ENCODE measurements around the gene PSMG4. TPM values are rescaled to one million over a fixed set of nuclear protein-coding genes. Genes with fewer than 3 reads are reported as not detected.

PSMG4 gene
- total and polyA plus RNA-seq, 9 of the 15 experiments (the other 6 are each of a cell fraction or from before 2014, with no cell fraction given), result 12.9 to 185 (median 52.0) TPM

DNA sequence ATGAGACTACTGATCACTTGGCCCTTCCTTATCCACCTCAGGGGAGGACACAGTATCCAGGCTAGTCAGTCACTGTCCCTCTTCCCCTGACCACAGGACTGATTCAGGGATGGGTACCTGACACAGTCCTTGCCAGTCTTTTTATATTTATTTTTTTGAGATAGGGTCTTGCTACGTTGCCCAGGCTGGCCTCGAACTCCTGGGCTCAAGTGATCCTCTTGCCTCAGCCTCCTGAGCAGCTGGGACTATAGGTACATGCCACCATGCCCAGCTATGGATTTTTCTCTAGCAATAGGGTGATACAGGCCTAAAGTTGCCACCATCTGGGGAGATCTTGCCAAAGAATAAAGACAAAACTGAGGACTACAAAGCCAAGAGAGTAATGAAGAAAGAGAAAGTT lies 41.5 kb upstream of the PSMG4 start:
- peaks cover 4 to 12% of the 10 kb centered on the region in 2 experiments; a peak in 4 of 5 replicates for H3K4me1 ChIP-seq (replicated peaks in 1 of 2; ENCODE audit: control insufficient read depth in 2 of 2, insufficient read depth in 2 of 2, low read length in 2 of 2)
- in situ Hi-C loops (cut with MboI), result no loop called here
- peaks cover 19 to 35% of the 10 kb centered on the region in 2 experiments for H3K27me3 ChIP-seq (ENCODE audit: control insufficient read depth in 2 of 2, insufficient read depth in 2 of 2, low read length in 2 of 2)
- no peak overlapping the region for H3K27ac ChIP-seq (ENCODE audit: extremely low read depth, low read depth, low read length)
- no peaks in the 10 kb centered on the region for H3K36me3 ChIP-seq (ENCODE audit: control insufficient read depth, insufficient read depth, low read length)
- ChIA-PET POLR2A (no interaction called here), CTCF (ENCODE audit: low intra/inter-chr PET ratio) (no interaction called here)
- H3K4me2 ChIP-seq (ENCODE audit: insufficient read depth, low read length), result no peak overlapping the region
- H3K9me1 ChIP-seq (ENCODE audit: control insufficient read depth, insufficient read depth, low read length), result no peaks in the 10 kb centered on the region
- 14% methylated on average over 2 of the region's 2 CpGs for WGBS (ENCODE audit: insufficient coverage, low coverage, missing lambda C conversion rate)
- no TSS peak for BruUV-seq (replicated peaks)
- no peaks in the 10 kb centered on the region for H3K79me2 ChIP-seq (ENCODE audit: control insufficient read depth, insufficient read depth, low read length)
- H3K9ac ChIP-seq (ENCODE audit: insufficient read depth in 1 of 2, low read depth in 2 of 2, low read length in 2 of 2), result no peak overlapping the region
- FAIRE-seq (no peak), DNase-seq (ENCODE audit: extremely low read depth in 1 of 4, low spot score in 3 of 4) (no peak), ATAC-seq (no peak)
- H2AFZ ChIP-seq (ENCODE audit: low read depth, low read length), result no peak overlapping the region
- intact Hi-C loops (cut with micrococcal nuclease), result no loop called here
- no peak overlapping the region for H3K4me3 ChIP-seq
- H4K20me1 ChIP-seq (replicated peaks; ENCODE audit: control insufficient read depth, insufficient read depth, low read length), result no peaks in the 10 kb centered on the region
- no peaks in the 10 kb centered on the region for H3K9me3 ChIP-seq (replicated peaks; ENCODE audit: control insufficient read depth, insufficient read depth, low read depth, low read length)
- TF ChIP-seq NR3C1 (CRISPR knock-in tag; IDR thresholded peaks at IDR 0.05) (no peak), KAT7 (CRISPR knock-in tag; IDR thresholded peaks at IDR 0.05; ENCODE audit: borderline replicate concordance) (0 out of 2 replicates have a peak, but pooled peaks have one; percentile 44), SLC30A9 (CRISPR knock-in tag; IDR thresholded peaks at IDR 0.05) (no peak), CBFB (CRISPR knock-in tag; IDR thresholded peaks at IDR 0.05) (no peak), RBM25 (IDR thresholded peaks at IDR 0.05; ENCODE audit: low read depth, low read length, severe bottlenecking) (peak; percentile 38), TCF7 (IDR thresholded peaks at IDR 0.05; ENCODE audit: borderline replicate concordance) (no peak), KAT8 (IDR thresholded peaks at IDR 0.05; ENCODE audit: low read depth) (no peak), YBX1 (IDR thresholded peaks at IDR 0.05) (no peak), OTX1 (CRISPR knock-in tag; IDR thresholded peaks at IDR 0.05) (no peak), MYBL2 (IDR thresholded peaks at IDR 0.05; ENCODE audit: low read depth) (no peak), MYBL2 (CRISPR knock-in tag; IDR thresholded peaks at IDR 0.05; ENCODE audit: borderline replicate concordance) (no peak), KDM5B (IDR thresholded peaks at IDR 0.05; ENCODE audit: insufficient replicate concordance, low read depth, low read length) (no peak), NBN (IDR thresholded peaks at IDR 0.05; ENCODE audit: low read depth) (no peak), CSDE1 (IDR thresholded peaks at IDR 0.05) (no peak), ZNF121 (CRISPR knock-in tag; conservative IDR thresholded peaks at IDR 0.05) (peak; percentile 80), HNRNPH1 (optimal IDR thresholded peaks at IDR 0.05; ENCODE audit: low read depth, low read length) (no peak)
- TF ChIP-seq, protein P1, sequence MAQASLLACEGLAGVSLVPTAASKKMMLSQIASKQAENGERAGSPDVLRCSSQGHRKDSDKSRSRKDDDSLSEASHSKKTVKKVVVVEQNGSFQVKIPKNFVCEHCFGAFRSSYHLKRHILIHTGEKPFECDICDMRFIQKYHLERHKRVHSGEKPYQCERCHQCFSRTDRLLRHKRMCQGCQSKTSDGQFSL (CRISPR knock-in tag; IDR thresholded peaks at IDR 0.05), result no peak
- TF ChIP-seq, protein P1 (tag; IDR thresholded peaks at IDR 0.05), result no peak
- TF ChIP-seq, protein P2, sequence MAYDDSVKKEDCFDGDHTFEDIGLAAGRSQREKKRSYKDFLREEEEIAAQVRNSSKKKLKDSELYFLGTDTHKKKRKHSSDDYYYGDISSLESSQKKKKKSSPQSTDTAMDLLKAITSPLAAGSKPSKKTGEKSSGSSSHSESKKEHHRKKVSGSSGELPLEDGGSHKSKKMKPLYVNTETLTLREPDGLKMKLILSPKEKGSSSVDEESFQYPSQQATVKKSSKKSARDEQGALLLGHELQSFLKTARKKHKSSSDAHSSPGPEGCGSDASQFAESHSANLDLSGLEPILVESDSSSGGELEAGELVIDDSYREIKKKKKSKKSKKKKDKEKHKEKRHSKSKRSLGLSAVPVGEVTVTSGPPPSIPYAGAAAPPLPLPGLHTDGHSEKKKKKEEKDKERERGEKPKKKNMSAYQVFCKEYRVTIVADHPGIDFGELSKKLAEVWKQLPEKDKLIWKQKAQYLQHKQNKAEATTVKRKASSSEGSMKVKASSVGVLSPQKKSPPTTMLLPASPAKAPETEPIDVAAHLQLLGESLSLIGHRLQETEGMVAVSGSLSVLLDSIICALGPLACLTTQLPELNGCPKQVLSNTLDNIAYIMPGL (CRISPR knock-in tag; IDR thresholded peaks at IDR 0.05), result no peak
